Right atrium auricular region (tissue), 2 donors: ENCODE results near the gene AMPD2. TPM values are rescaled to one million over a fixed set of nuclear protein-coding genes. Genes with fewer than 3 reads are reported as not detected.

ENCODE experiments used
- DNase-seq: peaks from one replicate; pipeline ENCODE4 v3.0.0-alpha.2; 2019; ENCODE audit warnings: low spot score
- H3K27ac ChIP-seq, 2 donors: fragments of 200-600 bp; sonication (generic); 1 replicate in 1 of 2; 2 replicates in 1 of 2; pipeline ENCODE4 v1.5.1; 2016 to 2019
- H3K27me3 ChIP-seq, 2 donors: fragments of 200-600 bp; sonication (generic); one replicate each; pipeline versions ENCODE4 v1.5.1 to v1.6.0; 2017 to 2019
- H3K36me3 ChIP-seq: fragments of 200-600 bp; sonication (generic); one replicate; pipeline ENCODE4 v1.5.1; 2016
- H3K4me1 ChIP-seq, 2 donors: fragments of 200-600 bp; sonication (generic); one replicate each; pipeline versions ENCODE4 v1.5.1 to v1.6.0; 2017 to 2019
- H3K4me3 ChIP-seq, 2 donors: fragments of 200-600 bp; sonication (generic); 1 replicate in 1 of 2; 2 replicates in 1 of 2; pipeline ENCODE4 v1.5.1; 2017 to 2019; ENCODE audit warnings: mild to moderate bottlenecking in 1 of 2, moderate library complexity in 1 of 2
- H3K9me3 ChIP-seq, 2 donors: fragments of 200-600 bp; sonication (generic); one replicate each; pipeline ENCODE4 v1.5.1; 2019
- total RNA-seq, 2 donors: library from RNA; depleted of rRNA; stranded (reverse); fragments of >200 nt; gene quantifications; one replicate each; pipeline ENCODE4 v1.1.0, GENCODE V29; 2016
- TF ChIP-seq, protein P1 (sequence below), 2 donors: fragments of 200-600 bp; sonication (generic); IDR thresholded peaks; one replicate each; pipeline ENCODE4 v1.5.1; 2019; ENCODE audit warnings: antibody characterized with exemption in 2 of 2

AMPD2 gene
- total RNA-seq, 2 donors from 2014 or later, result 16.1 to 17.9 TPM

DNA sequence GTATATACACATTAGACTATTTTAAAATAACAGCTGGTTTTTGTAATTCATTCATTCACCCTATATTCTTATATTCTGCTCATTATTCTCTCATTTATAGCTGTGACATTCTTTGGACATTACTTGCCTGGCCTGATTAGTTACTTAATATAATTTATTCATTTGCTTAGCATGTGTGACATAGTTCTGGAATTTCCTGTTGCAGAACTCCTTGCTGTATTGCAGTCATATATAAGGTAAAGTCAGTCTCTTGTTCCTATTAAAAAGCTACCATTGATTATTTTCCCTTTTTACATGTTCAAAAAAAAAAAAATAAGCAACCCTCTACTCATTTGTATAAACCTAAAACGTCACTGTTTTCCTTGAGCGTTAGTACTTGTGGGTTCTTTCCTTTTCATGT is 24.1 kb upstream of the AMPD2 start:
- TF ChIP-seq, protein P1, sequence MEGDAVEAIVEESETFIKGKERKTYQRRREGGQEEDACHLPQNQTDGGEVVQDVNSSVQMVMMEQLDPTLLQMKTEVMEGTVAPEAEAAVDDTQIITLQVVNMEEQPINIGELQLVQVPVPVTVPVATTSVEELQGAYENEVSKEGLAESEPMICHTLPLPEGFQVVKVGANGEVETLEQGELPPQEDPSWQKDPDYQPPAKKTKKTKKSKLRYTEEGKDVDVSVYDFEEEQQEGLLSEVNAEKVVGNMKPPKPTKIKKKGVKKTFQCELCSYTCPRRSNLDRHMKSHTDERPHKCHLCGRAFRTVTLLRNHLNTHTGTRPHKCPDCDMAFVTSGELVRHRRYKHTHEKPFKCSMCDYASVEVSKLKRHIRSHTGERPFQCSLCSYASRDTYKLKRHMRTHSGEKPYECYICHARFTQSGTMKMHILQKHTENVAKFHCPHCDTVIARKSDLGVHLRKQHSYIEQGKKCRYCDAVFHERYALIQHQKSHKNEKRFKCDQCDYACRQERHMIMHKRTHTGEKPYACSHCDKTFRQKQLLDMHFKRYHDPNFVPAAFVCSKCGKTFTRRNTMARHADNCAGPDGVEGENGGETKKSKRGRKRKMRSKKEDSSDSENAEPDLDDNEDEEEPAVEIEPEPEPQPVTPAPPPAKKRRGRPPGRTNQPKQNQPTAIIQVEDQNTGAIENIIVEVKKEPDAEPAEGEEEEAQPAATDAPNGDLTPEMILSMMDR (IDR thresholded peaks at IDR 0.05), result no peak

DNA sequence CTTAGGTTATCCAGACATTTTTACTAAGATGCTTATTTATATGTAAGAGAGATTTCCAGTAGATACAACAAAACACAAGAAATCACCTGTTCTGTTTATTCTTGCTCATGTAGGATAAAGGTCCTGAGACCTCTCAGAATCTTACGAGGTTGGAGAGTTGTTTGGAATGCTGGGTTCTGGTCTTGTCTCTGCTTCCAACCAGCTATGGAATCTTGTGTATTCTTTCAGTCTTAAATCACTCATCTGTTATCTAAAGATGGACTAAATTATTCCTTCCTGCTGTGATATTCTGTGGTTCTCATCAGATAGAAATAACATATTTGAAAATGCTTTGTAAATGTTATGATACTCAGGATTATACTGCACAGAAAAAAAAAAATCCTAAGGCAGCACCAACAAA is 21.5 kb upstream of the AMPD2 start:
- no peak for DNase-seq
- peaks cover 8% of the 10 kb centered on the region for H3K36me3 ChIP-seq
- no peak overlapping the region for H3K27ac ChIP-seq
- H3K4me1 ChIP-seq, result no peaks in the 10 kb centered on the region
- no peaks in the 10 kb centered on the region for H3K27me3 ChIP-seq
- H3K4me3 ChIP-seq, result no peak overlapping the region
- TF ChIP-seq, protein P1 (IDR thresholded peaks at IDR 0.05), result no peak
- no peaks in the 10 kb centered on the region for H3K9me3 ChIP-seq

More for the DNA sequence above, 24.1 kb upstream of the AMPD2 start:
- Histone ChIP-seq H3K9me3 (no peaks in the 10 kb centered on the region), H3K27me3 (no peaks in the 10 kb centered on the region), H3K36me3 (peaks cover 31% of the 10 kb centered on the region), H3K27ac (no peak overlapping the region), H3K4me3 (no peak overlapping the region), H3K4me1 (no peaks in the 10 kb centered on the region)
- DNase-seq, result no peak

DNA sequence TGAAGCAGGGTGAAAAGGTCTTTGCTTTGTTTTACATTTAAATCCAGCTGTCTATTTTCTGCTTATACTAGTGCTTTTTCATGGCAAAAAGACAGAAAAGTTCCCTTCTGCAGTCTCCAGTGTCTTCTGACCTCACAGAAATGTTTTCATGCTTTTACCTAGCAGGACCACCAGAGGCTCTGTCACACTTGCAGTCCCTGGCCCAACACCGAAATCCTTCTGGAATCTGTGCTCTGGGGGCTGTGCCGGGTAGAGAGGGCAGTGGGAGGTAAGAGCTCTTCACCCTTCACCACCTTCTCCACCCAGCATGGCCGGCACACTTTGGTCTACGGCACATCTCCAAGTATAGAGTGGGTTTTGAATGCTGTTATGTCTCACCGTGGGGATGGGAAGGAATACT is 21.0 kb upstream of the AMPD2 start:
- DNase-seq, result no peak
- H3K4me1 ChIP-seq, result no peaks in the 10 kb centered on the region
- TF ChIP-seq, protein P1 (IDR thresholded peaks at IDR 0.05), result no peak
- H3K36me3 ChIP-seq, result peaks cover 7% of the 10 kb centered on the region
- no peaks in the 10 kb centered on the region for H3K9me3 ChIP-seq
- H3K27ac ChIP-seq, result no peak overlapping the region
- H3K27me3 ChIP-seq, result no peaks in the 10 kb centered on the region
- no peak overlapping the region for H3K4me3 ChIP-seq

DNA sequence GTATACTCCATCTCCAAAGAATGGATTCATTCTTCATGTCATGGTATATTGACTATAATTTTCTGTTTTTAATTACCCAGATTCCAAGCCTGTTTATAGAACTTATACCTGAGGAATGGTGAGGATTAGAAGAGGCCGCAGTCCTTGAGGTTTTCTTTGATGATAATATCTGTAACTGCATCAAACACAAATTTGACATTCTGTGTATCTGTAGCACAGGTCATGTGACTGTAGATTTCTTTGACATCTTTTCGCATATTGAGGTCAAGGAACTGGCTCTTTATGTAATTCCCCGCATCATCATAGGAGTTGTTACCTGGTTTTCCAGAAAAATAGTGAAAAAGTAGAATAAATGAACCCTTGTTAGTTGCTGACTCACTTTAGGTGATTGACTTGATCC is 16.4 kb upstream of the AMPD2 start:
- Histone ChIP-seq H3K36me3 (no peaks in the 10 kb centered on the region), H3K4me1 (no peaks in the 10 kb centered on the region), H3K27me3 (no peaks in the 10 kb centered on the region), H3K4me3 (no peak overlapping the region), H3K27ac (no peak overlapping the region), H3K9me3 (no peaks in the 10 kb centered on the region)
- TF ChIP-seq, protein P1 (IDR thresholded peaks at IDR 0.05), result no peak
- no peak for DNase-seq

DNA sequence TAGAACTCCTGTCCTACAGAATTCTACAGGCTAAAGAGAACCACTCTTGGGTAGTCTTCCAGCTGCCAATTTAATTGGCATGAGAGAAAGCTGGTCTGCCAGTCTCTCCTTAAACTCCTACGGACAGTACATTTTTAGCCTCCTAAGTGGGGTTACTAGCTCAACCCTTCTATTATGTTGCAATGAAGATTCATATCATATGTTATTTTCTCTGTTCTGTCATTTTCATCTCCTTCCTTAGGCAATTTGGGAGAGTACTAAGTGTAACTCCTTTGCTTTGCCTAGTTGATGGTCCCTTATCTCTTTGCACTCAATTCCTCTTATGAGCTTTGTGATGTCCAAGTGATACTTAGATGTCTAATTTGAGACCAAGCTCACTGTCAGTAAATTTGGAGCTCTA is 14.3 kb upstream of the AMPD2 start:
- Histone ChIP-seq H3K36me3 (no peaks in the 10 kb centered on the region), H3K9me3 (no peaks in the 10 kb centered on the region), H3K27me3 (no peaks in the 10 kb centered on the region), H3K4me1 (no peaks in the 10 kb centered on the region), H3K4me3 (no peak overlapping the region), H3K27ac (no peak overlapping the region)
- TF ChIP-seq, protein P1 (IDR thresholded peaks at IDR 0.05), result no peak
- DNase-seq, result no peak

DNA sequence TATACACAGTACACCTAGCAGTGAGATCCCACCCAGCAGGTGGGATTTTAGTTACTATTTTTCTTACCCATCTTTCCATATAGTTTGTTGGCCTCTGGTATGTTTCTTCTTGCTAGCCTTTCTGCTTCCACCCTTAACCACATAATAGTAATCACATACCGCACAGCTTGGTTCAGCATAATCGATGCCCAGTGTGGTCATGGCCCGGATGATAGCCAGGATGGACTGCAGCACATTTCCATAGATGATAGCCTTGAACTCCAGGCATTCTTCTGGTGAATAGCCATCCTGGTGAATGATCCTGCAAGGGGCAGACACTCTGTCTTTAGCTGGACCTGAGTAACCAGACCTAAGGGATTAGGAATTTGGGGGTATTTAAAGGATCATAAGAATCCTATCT is 9.8 kb upstream of the AMPD2 start:
- H3K36me3 ChIP-seq, result no peaks in the 10 kb centered on the region
- TF ChIP-seq, protein P1 (IDR thresholded peaks at IDR 0.05), result no peak
- no peaks in the 10 kb centered on the region for H3K27me3 ChIP-seq
- no peak for DNase-seq
- no peak overlapping the region for H3K27ac ChIP-seq
- H3K4me1 ChIP-seq, result no peaks in the 10 kb centered on the region
- H3K9me3 ChIP-seq, result no peaks in the 10 kb centered on the region
- no peak overlapping the region for H3K4me3 ChIP-seq
